MM.1S (cell line): ENCODE data around the gene GATAD2A.

ENCODE experiments used
- CTCF ChIP-seq: fragments of 300-600 bp; sonication (generic); IDR thresholded peaks from 2 replicates; pipeline ENCODE4 v1.5.1; 2016; ENCODE audit warnings: antibody characterized with exemption, low read length, mixed read lengths
- EZH2 ChIP-seq: fragments of 300-600 bp; sonication (generic); optimal IDR thresholded peaks from 2 replicates; pipeline ENCODE3; 2017; ENCODE audit warnings: low read depth, mild to moderate bottlenecking, antibody characterized with exemption, low read length, mixed read lengths

GRCh38 chr19:19447536-19448237 lies 42.2 kb downstream of the GATAD2A start:
- TF ChIP-seq CTCF (no peak), EZH2 (no peak)
